Measurements from ENCODE around the gene PMEPA1.

The PMEPA1 gene

GRCh38 chr20:57707320-57707719 lies 2.5 kb downstream of the PMEPA1 start:
- TF ChIP-seq FOXA1 (IDR thresholded peaks at IDR 0.05), result no peak
- POLR2A ChIA-PET, result interaction anchor here (1.3 to 1.8 kb wide), 2 partner anchors 9 to 13 kb away, joined by 3 to 10 read pairs; no protein-coding TSS in a partner anchor
- DNase-seq (ENCODE audit: extremely low spot score), result no peak
- CTCF ChIA-PET, result interaction anchor here (1.2 kb wide), 1 partner anchor 9 kb away, joined by 3 read pairs; no protein-coding TSS in a partner anchor

- TF ChIP-seq LEF1 (IDR thresholded peaks at IDR 0.05; ENCODE audit: borderline replicate concordance) (no peak), ARNT (IDR thresholded peaks at IDR 0.05) (no peak), HDGF (IDR thresholded peaks at IDR 0.05; ENCODE audit: borderline replicate concordance) (no peak), FOXA1 (IDR thresholded peaks at IDR 0.05) (no peak), FOXM1 (IDR thresholded peaks at IDR 0.05; ENCODE audit: borderline replicate concordance) (no peak), L3MBTL2 (conservative IDR thresholded peaks at IDR 0.05) (no peak), FOXK2 (IDR thresholded peaks at IDR 0.05) (no peak)
- no peak for DNase-seq (ENCODE audit: extremely low spot score)
- ChIA-PET POLR2A (no interaction called here), CTCF (no interaction called here)
Measured at GRCh38 chr20:57705127-57705899, 4.5 kb downstream of the PMEPA1 start.

GRCh38 chr20:57704245-57704644 lies 5.6 kb downstream of the PMEPA1 start:
- TF ChIP-seq BHLHE40 (IDR thresholded peaks at IDR 0.05; ENCODE audit: borderline replicate concordance), result no peak
- TF ChIP-seq PKNOX1 (IDR thresholded peaks at IDR 0.05), result no peak
- TF ChIP-seq ARNT (IDR thresholded peaks at IDR 0.05), result no peak
- no peak for TF ChIP-seq FOXA1 (IDR thresholded peaks at IDR 0.05)
- TF ChIP-seq FOXK2 (IDR thresholded peaks at IDR 0.05), result no peak
- TF ChIP-seq ELF4 (IDR thresholded peaks at IDR 0.05), result no peak
- TF ChIP-seq HDGF (IDR thresholded peaks at IDR 0.05; ENCODE audit: borderline replicate concordance), result no peak
- no peak for TF ChIP-seq L3MBTL2 (conservative IDR thresholded peaks at IDR 0.05)
- no peak for TF ChIP-seq SP1 (IDR thresholded peaks at IDR 0.05)
- ChIA-PET CTCF (no interaction called here), POLR2A (no interaction called here)
- no peak for DNase-seq (ENCODE audit: extremely low spot score)

- POLR2A ChIA-PET, result no interaction called here
- CTCF ChIA-PET, result no interaction called here
- TF ChIP-seq ARNT (IDR thresholded peaks at IDR 0.05) (no peak), L3MBTL2 (conservative IDR thresholded peaks at IDR 0.05) (no peak), FOXK2 (IDR thresholded peaks at IDR 0.05) (no peak), SP1 (IDR thresholded peaks at IDR 0.05) (no peak), HDGF (IDR thresholded peaks at IDR 0.05; ENCODE audit: borderline replicate concordance) (no peak), ELF4 (IDR thresholded peaks at IDR 0.05) (no peak), SUZ12 (IDR thresholded peaks at IDR 0.05) (no peak), FOXM1 (IDR thresholded peaks at IDR 0.05; ENCODE audit: borderline replicate concordance) (no peak), PKNOX1 (IDR thresholded peaks at IDR 0.05) (no peak), BHLHE40 (IDR thresholded peaks at IDR 0.05; ENCODE audit: borderline replicate concordance) (no peak), FOXA1 (IDR thresholded peaks at IDR 0.05) (no peak), ZNF384 (IDR thresholded peaks at IDR 0.05) (no peak), LEF1 (IDR thresholded peaks at IDR 0.05; ENCODE audit: borderline replicate concordance) (no peak), CTBP1 (IDR thresholded peaks at IDR 0.05; ENCODE audit: borderline replicate concordance) (no peak)
- DNase-seq (ENCODE audit: extremely low spot score), result no peak
Measured at GRCh38 chr20:57703013-57703412, 6.8 kb downstream of the PMEPA1 start.

- TF ChIP-seq LEF1 (IDR thresholded peaks at IDR 0.05; ENCODE audit: borderline replicate concordance), result no peak
- TF ChIP-seq TARDBP (IDR thresholded peaks at IDR 0.05), result no peak
- no peak for TF ChIP-seq HDGF (IDR thresholded peaks at IDR 0.05; ENCODE audit: borderline replicate concordance)
- no peak for TF ChIP-seq NFRKB (IDR thresholded peaks at IDR 0.05)
- TF ChIP-seq FOXM1 (IDR thresholded peaks at IDR 0.05; ENCODE audit: borderline replicate concordance), result no peak
- no peak for TF ChIP-seq SP1 (IDR thresholded peaks at IDR 0.05)
- no peak for TF ChIP-seq ZNF384 (IDR thresholded peaks at IDR 0.05)
- no peak for TF ChIP-seq CTBP1 (IDR thresholded peaks at IDR 0.05; ENCODE audit: borderline replicate concordance)
- no peak for TF ChIP-seq ELF4 (IDR thresholded peaks at IDR 0.05)
- TF ChIP-seq BHLHE40 (IDR thresholded peaks at IDR 0.05; ENCODE audit: borderline replicate concordance), result no peak
- TF ChIP-seq PKNOX1 (IDR thresholded peaks at IDR 0.05), result no peak
- no peak for DNase-seq (ENCODE audit: extremely low spot score)
- POLR2A ChIA-PET, result no interaction called here
- CTCF ChIA-PET, result no interaction called here
Measured at GRCh38 chr20:57702521-57702920, 7.3 kb downstream of the PMEPA1 start.

GRCh38 chr20:57702091-57702490 lies 7.7 kb downstream of the PMEPA1 start:
- ChIA-PET POLR2A (interaction anchor here (1.7 kb wide), 1 partner anchor 8 kb away, joined by 4 read pairs; the partner anchor contains the start of gene PMEPA1), CTCF (no interaction called here)
- TF ChIP-seq FOXM1 (IDR thresholded peaks at IDR 0.05; ENCODE audit: borderline replicate concordance), result no peak
- TF ChIP-seq CTBP1 (IDR thresholded peaks at IDR 0.05; ENCODE audit: borderline replicate concordance), result no peak
- no peak for TF ChIP-seq FOXK2 (IDR thresholded peaks at IDR 0.05)
- no peak for TF ChIP-seq ARNT (IDR thresholded peaks at IDR 0.05)
- no peak for TF ChIP-seq FOXA1 (IDR thresholded peaks at IDR 0.05)
- no peak for DNase-seq (ENCODE audit: extremely low spot score)

Measured in HEK293T (cell line).